SK-N-SH treated with all-trans-retinoic acid at 6 μM for 48 hours (cell line): ENCODE data around the gene SPOCK1.

ENCODE experiments used
- ARNTL ChIP-seq: fragments of 450-650 bp; formaldehyde crosslinking; IDR thresholded peaks from 2 replicates; pipeline ENCODE4 v1.5.0; 2020; ENCODE audit warnings: low read depth, mild to moderate bottlenecking, moderate library complexity, borderline replicate concordance
- PATZ1 ChIP-seq: fragments of 250-450 bp; sonication (Bioruptor Pico); IDR thresholded peaks from 2 replicates; pipeline ENCODE4 v1.8.0; 2020; ENCODE audit warnings: mild to moderate bottlenecking, moderate library complexity, borderline replicate concordance
- POU6F1 ChIP-seq: fragments of 250-450 bp; sonication (Bioruptor Pico); IDR thresholded peaks from 2 replicates; pipeline ENCODE4 v1.8.0; 2021; ENCODE audit warnings: low read depth, mild to moderate bottlenecking, moderate library complexity, borderline replicate concordance
- PPARA ChIP-seq: fragments of 250-450 bp; sonication (Bioruptor Pico); IDR thresholded peaks from 2 replicates; pipeline ENCODE4 v1.5.0; 2020; ENCODE audit warnings: mild to moderate bottlenecking, borderline replicate concordance
- RARB ChIP-seq: fragments of 250-450 bp; sonication (Bioruptor Pico); IDR thresholded peaks from 2 replicates; pipeline ENCODE4 v1.8.0; 2021; ENCODE audit warnings: mild to moderate bottlenecking, moderate library complexity
- SNAI2 ChIP-seq: fragments of 250-450 bp; sonication (Bioruptor Pico); IDR thresholded peaks from 2 replicates; pipeline ENCODE4 v1.5.0; 2020; ENCODE audit warnings: mild to moderate bottlenecking, moderate library complexity
- TCF4 ChIP-seq: fragments of 250-450 bp; sonication (Bioruptor Pico); IDR thresholded peaks from 2 replicates; pipeline ENCODE4 v1.8.0; 2021; ENCODE audit warnings: mild to moderate bottlenecking, moderate library complexity, borderline replicate concordance
- TOX ChIP-seq: fragments of 250-450 bp; sonication (Bioruptor Pico); IDR thresholded peaks from 2 replicates; pipeline ENCODE4 v1.8.0; 2021; ENCODE audit warnings: mild to moderate bottlenecking, moderate library complexity, borderline replicate concordance
- ZC3H10 ChIP-seq: fragments of 250-450 bp; sonication (Bioruptor Pico); IDR thresholded peaks from 2 replicates; pipeline ENCODE4 v1.5.1; 2021; ENCODE audit warnings: mild to moderate bottlenecking, moderate library complexity
- ZFP30 ChIP-seq: fragments of 450-650 bp; formaldehyde crosslinking; IDR thresholded peaks from 2 replicates; pipeline ENCODE4 v1.5.0; 2022; ENCODE audit warnings: mild to moderate bottlenecking, moderate library complexity
- ZNF8 ChIP-seq: fragments of 450-650 bp; formaldehyde crosslinking; IDR thresholded peaks from 2 replicates; pipeline ENCODE4 v1.5.0; 2020; ENCODE audit warnings: mild to moderate bottlenecking, moderate library complexity

DNA sequence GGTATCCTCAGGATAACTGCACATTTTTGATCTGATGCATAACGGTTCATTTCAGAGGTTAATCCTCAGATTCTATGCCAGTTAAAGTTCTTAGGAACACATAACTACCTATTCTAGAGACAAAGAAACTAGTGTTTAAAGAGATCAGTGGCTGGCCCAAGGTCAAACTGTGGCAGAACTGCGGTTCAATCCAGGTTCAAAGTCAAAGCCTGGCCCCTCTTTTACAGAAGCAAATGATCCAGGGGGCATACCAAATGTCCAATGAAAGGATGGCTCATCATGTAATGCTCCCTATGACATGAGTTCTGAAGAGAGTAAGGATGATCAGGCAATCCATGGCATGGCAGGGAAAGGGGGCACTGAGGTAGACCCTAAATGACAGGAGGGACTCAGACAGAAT, 283.3 kb downstream of the SPOCK1 start:
- TF ChIP-seq ZC3H10 (CRISPR knock-in tag) (no peak), ARNTL (CRISPR knock-in tag) (no peak), POU6F1 (CRISPR knock-in tag) (no peak), TOX (no peak), RARB (CRISPR knock-in tag) (no peak), ZNF8 (CRISPR knock-in tag) (no peak), PATZ1 (CRISPR knock-in tag) (no peak), ZFP30 (CRISPR knock-in tag) (no peak), SNAI2 (CRISPR knock-in tag) (no peak), PPARA (no peak), TCF4 (no peak)
